GM21526 (cell line): ENCODE data around the gene FAM47A.

Source experiments
- ATAC-seq: cut with Tn5 transposase; IDR thresholded peaks from one replicate; pipeline ENCODE4 v1.9.1; 2021; ENCODE audit warnings: moderate library complexity; ENCODE audit not compliant: unreplicated experiment, low FRiP score

The FAM47A gene

GRCh38 chrX:34132028-34132427 is at the start of gene FAM47A:
FAM47A (minus strand) TSS chrX:34132314; CDS start chrX:34132278, 36 bp downstream.
- ATAC-seq = no peak

- ATAC-seq = no peak
These were observed 15.2 kb upstream of the FAM47A start for GRCh38 chrX:34147345-34147744.

GRCh38 chrX:34146906-34147305 is 14.8 kb upstream of the FAM47A start:
- no peak for ATAC-seq

GRCh38 chrX:34144246-34144645 is 12.1 kb upstream of the FAM47A start:
- no peak for ATAC-seq

- ATAC-seq = no peak
These were observed 8.7 kb upstream of the FAM47A start for GRCh38 chrX:34140816-34141215.

- ATAC-seq = no peak
These were observed 952 bp downstream of the FAM47A start for GRCh38 chrX:34130980-34131744.

- no peak for ATAC-seq
These were observed 1.6 kb downstream of the FAM47A start for GRCh38 chrX:34130501-34130900.

GRCh38 chrX:34126011-34126410 is 6.1 kb downstream of the FAM47A start:
- no peak for ATAC-seq

- no peak for ATAC-seq
These were observed 13.0 kb downstream of the FAM47A start for GRCh38 chrX:34119122-34119521.

GRCh38 chrX:34112459-34112858 is 19.7 kb downstream of the FAM47A start:
- no peak for ATAC-seq
